ENCODE results near the gene GSTO2. TPM values are rescaled to one million over a fixed set of nuclear protein-coding genes. Genes with fewer than 3 reads are reported as not detected.

Gene GSTO2
- total RNA-seq, 2 experiments from 2014 or later, result 1.3 to 1.6 TPM

DNA sequence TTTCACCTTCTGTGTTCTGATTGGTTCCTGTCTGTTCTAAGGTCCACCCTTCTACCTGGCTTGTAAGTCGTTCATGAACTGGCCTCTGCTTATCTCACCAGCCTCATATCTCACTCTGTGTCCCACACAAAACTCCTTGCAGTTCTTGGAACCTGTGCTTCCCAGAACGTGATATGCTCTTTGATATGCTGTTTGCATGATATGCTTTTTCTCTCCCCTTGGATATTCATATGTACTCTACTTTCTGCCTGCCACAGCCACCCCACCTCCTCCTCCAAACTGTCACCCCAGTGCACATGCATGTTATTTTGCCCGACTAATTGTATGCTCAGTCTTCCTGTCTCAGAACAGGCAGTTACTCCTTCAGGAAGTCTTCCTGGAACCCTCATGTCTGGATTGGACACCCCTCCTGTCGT, 71.1 kb downstream of the GSTO2 start:
- POLR2A ChIA-PET, result no interaction called here

DNA sequence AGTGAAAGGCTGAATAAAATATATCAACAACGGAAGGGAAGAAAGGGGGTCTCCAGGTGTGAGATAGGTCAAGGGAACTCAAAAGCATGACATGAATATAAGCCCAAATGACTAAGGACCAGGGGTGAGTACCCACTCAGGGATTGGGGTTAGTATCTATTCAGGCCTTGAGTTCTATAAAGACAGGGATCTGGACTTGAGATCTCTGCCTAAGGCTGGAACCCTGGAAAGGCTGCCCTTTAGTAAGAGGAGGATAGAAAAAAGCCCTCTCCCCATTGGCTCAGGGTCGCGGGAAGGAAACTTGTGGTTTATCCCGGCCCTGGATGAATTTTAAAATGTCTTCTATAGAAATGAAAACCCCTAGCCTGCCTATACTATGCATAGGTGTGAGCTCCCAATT, 71.7 kb downstream of the GSTO2 start:
- CTCF ChIA-PET, result interaction anchor here (1.1 to 1.6 kb wide), 2 partner anchors 11 to 66 kb away, joined by 3 to 8 read pairs; no protein-coding TSS in a partner anchor
- POLR2A ChIA-PET, result no interaction called here

More for the DNA sequence above, 71.1 kb downstream of the GSTO2 start:
- CTCF ChIA-PET, result interaction anchor here (1.6 to 2.5 kb wide), 3 partner anchors 13 to 48 kb away, joined by 4 to 9 read pairs (median 7); partner anchors contain the start of gene CFAP58

DNA sequence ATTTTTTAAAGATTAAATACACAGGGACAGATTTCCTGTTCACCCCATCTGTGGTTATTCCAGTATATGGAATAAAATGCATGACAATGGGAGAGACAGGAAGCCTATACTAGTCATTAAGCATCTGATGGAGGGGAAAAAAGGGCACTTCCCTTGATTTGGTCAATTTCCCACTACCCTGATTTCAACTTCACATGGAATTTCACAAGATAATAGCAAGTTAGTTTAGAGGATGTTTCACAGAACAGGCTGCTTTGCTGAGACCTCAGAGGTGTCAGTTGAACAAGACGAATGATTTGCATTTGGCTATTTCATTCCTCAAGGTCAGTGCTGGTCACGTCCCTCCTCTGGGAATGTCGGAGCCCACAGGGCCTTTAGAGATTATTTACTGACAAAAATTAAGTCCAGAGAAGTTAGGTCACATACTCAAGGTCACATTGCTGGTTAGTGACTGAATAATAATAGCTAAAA, 74.0 kb downstream of the GSTO2 start:
- ChIA-PET CTCF (interaction anchor here (1.6 kb wide), 1 partner anchor 13 kb away, joined by 3 read pairs; no protein-coding TSS in a partner anchor), POLR2A (no interaction called here)

DNA sequence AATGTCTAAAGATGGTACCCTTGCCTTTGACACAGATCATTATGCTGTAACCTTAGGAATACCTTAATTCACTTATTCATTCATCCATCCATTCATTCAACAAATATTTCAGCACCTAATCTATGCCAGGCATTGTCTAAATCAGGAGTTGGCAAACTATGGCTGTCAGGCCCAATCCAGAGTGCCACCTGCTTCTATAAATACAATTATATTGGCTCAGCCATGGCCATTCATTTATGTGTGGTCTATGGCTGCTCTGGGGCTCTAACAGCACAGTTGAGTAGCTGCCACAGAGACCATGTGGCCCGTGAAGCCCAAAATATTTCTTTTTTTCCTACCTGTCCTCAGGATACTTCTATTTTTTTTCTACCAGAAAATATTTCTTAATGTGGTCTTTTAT, 75.2 kb downstream of the GSTO2 start:
- CTCF ChIA-PET, result no interaction called here
- POLR2A ChIA-PET, result no interaction called here

DNA sequence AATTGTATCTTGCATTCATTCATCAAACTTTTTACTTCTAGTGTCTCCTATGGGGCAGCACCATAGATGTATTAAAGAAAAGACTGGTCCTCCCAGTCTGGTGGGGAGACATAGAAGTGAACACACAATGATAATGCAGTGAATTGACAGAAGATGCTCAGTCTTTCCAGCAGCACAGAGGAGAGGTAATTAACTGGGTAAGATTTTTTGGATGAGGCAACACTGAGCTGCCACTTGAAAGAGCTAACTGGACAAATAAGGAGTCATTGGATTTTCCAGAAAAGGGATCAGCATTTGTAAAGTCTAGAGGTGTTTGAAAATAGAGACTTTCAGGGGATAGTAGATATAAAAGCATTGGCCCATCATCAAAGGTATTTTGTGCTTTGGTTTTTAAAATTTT, 76.5 kb downstream of the GSTO2 start:
- ChIA-PET CTCF (interaction anchor here (1.5 kb wide), 1 partner anchor 54 kb away, joined by 5 read pairs; no protein-coding TSS in a partner anchor), POLR2A (no interaction called here)

DNA sequence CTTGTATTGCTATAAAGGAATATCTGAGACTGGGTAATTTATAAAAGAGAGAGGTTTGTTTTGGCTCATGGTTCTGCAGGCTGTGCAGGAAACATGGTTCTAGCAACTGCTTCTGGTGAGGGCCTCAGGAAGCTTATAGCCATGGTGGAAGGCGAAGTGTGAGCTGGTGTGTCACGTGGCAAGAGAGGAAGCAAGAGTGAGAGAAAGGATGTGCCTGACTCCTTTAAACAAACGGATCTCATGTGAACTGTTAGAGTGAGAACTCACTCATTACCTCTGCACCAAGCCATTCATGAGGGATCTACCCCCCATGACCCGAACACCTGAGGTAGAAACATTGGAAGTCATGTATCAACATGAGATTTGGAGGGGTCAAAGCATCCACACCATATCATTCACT, 77.0 kb downstream of the GSTO2 start:
- ChIA-PET POLR2A (no interaction called here), CTCF (interaction anchor here (0.7 to 1.5 kb wide), 3 partner anchors 16 to 54 kb away, joined by 3 to 5 read pairs (median 3); no protein-coding TSS in a partner anchor)

DNA sequence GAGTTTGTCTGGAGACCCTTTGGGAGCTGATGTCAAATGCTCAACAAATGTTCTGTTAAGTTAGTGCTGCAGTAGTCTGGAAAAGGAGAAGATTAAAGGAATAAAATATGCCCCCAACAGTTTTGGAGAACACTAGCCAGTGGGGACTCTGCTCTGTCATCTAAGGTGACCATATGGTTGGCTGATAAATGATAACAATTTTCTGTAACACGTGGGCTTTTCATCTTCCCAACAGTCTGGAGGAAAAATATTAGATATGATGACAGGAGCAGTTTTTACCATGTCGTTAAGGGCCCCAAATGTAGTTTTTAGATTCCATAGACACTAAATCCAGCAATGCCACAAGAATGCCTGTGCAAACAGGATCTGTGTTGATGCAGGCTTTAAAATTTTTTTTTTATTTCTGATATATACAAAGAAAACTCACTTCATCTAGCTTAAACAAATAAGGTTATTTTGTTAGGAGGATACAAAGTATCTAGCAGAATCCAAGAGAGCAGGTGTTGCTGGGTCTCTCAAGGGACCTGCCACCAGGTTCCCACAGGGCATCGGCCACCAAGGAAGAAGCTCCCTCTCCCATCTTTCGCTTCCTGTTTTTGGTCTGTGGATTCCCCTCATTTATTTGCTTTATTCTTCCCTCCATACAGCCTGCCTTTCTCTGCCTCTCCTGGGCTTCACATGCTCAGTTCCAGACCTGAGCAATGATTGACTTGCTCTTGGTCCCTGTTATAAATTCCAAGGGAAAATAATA, 78.5 kb downstream of the GSTO2 start:
- ChIA-PET POLR2A (interaction anchor here (1.1 kb wide), 1 partner anchor 9 kb away, joined by 3 read pairs; the partner anchor contains the start of gene ITPRIP), CTCF (interaction anchor here (1.0 to 2.8 kb wide), 3 partner anchors 18 to 56 kb away, joined by 3 to 14 read pairs (median 7); no protein-coding TSS in a partner anchor)

DNA sequence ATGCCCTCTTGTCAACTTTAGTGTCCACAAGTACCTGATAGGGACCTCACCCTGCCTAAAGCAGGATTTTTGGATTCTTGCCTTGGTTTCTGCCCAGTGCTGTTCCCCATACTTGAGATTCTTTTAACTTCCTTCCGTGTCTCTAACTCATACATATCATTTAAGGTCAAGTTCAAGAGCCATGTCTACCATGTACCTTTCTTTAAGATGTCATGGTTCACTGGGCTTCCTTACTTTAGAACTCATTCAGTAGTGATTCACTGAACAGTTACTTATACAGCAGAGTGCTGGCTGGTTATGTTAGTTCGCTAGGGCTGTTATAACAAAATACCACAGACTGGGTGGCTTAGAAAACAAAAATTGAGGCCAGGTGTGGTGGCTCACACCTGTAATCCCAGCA, 79.6 kb downstream of the GSTO2 start:
- CTCF ChIA-PET, result interaction anchor here (2.8 to 3.7 kb wide), 2 partner anchors 42 to 57 kb away, joined by 14 to 40 read pairs; no protein-coding TSS in a partner anchor
- POLR2A ChIA-PET, result no interaction called here

DNA sequence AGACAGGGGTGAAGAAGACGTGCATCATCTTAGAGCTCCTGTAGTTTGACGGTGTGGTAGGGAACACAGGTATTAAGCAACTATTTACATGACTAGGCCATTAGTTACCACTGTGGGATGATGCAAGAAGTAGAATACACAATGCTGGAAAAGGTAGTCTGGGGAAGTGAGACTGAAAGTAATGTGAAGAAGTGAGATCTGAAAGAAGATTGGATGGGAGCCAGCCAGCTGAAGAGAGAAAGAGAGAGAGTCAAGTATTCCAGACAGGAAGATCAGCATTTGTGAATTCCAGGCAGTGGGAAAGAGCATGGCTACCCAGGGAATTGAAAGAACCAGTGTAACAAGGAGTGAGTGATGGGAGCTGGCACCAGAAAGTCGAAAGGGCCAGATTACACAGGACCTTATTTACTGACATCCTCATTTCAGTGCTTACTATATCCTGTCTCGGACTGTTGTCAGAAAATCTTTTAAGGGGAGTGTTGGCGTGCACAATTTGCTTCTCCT, 80.7 kb downstream of the GSTO2 start:
- CTCF ChIA-PET, result interaction anchor here (0.6 to 3.7 kb wide), 11 partner anchors 11 to 82 kb away, joined by 3 to 40 read pairs (median 5); partner anchors contain the start of gene ITPRIP
- POLR2A ChIA-PET, result interaction anchor here (0.6 kb wide), 1 partner anchor 44 kb away, joined by 4 read pairs; no protein-coding TSS in a partner anchor

DNA sequence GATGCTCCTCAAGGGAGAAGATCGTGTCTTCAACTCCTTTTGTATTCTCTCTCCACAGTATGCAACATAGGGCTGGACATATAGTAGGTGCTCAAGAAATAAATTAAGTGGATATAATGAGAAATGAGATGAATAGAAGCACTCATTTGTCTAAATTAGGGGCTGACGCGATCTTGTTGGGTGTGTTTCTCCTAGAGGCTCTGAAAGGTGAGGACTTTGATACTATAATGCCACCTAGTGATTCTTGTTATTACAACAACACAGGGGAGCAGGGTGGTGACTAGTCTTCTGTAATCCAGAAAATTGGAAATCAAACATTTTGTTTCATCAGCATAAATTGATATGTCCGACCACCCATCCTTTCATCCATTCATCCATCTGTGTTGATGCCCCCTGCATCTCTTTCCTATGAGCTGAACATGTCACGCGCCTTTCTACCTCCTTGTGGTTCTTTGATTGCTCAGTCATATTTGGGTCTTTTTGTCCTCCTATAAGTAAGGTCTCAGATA, 81.2 kb downstream of the GSTO2 start:
- CTCF ChIA-PET, result interaction anchor here (0.8 to 3.7 kb wide), 13 partner anchors 9 to 82 kb away, joined by 3 to 40 read pairs (median 4); partner anchors contain the start of gene ITPRIP
- POLR2A ChIA-PET, result interaction anchor here (0.5 kb wide), 1 partner anchor 15 kb away, joined by 3 read pairs; no protein-coding TSS in a partner anchor

DNA sequence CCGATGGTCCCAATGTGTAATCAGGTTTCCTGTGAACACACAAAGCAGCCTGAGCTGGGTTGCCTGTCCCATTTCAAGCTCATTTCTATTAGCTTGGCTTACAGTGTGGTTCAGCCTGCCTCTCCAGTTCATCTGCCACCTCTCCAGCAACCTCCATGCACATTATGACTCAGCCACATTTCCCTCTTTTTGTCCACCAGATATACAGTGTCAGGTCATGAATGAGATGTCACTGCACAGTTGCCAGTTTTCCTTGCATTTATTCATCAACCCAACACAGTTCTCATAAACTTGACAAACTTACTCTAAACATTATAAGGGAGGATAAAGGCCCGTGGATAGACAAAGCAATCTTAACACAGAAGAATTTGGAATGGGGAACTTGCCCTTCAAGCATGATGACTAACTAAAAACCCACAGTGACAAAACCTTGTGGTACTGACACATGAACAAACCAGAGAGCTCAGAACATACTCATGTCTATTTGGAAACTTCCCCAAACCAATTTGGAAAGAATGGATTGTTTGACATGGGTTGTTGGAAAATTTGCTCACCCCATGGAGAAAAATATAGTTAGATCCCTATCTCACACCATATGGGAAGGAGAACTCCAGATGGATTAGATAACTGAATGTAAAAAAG, 82.2 kb downstream of the GSTO2 start:
- ChIA-PET POLR2A (interaction anchor here (1.4 to 1.7 kb wide), 3 partner anchors 13 to 82 kb away, joined by 5 to 9 read pairs (median 5); partner anchors contain the start of genes GSTO2 and ITPRIP), CTCF (interaction anchor here (0.8 to 3.7 kb wide), 13 partner anchors 10 to 83 kb away, joined by 3 to 40 read pairs (median 5); partner anchors contain the start of gene ITPRIP)

DNA sequence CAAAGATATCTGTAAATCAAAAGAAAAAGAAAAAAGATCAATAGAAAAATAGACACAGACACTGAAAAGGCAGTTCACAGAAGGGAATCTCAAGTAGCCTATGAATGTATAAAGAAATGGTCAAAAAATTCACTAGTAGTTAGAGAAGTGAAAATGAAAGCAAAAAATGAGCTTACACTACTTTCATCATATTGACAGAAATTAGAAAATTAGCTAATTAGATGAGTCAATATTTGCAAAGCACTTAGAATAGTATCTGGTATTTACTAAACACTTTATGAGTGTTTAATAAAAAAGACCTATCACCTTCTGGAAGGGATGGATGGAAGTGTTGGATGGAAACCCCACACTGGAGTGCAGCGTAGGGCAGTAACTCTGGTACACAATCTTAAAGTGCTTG, 82.9 kb downstream of the GSTO2 start:
- CTCF ChIA-PET, result interaction anchor here (1.1 to 3.7 kb wide), 10 partner anchors 11 to 84 kb away, joined by 3 to 40 read pairs (median 7); partner anchors contain the start of gene ITPRIP
- POLR2A ChIA-PET, result interaction anchor here (1.4 to 1.7 kb wide), 3 partner anchors 14 to 82 kb away, joined by 5 to 9 read pairs (median 5); partner anchors contain the start of genes GSTO2 and ITPRIP

DNA sequence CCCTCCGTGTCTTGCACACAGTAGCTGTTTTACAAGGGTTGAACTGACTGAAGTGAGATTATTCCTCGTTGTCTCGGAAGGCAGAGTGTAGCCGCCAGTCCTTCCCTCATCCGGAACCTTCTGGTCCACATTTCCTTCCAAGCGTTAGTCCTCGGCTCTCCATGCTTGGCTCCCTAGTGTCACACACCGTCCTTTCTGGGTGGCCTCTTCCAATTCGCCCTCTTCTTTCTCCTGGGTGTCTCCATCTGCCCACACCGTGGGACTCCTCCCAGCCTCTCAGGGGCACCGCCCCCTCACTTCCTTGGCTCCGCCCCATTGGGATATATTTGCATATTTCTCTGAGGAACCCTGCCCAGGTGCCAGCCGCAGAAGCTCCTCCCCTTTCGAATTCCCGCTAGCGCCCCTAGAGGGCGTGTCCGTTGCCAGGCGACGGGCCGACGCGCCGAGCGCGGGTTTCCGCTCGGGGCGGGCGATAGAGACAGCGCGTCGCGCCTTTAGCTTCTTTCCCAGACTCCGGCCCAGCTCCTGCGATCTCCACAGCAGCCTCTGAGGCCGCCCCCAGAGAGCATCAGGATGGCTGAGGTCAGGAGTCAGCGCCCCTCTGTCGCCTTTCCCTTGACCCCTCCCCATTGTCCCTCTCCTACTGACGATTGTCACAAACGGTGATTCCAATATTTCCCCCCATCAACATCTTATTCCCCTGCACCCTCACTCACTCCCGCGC, 84.5 kb downstream of the GSTO2 start, which contains the start of gene CFAP58:
TSS of gene CFAP58 (plus strand) at position 509 of the 724 bp plus-strand sequence. CDS start at position 574, 65 bp downstream.
- ChIA-PET POLR2A (interaction anchor here (0.8 kb wide), 1 partner anchor 15 kb away, joined by 6 read pairs; the partner anchor contains the start of gene ITPRIP), CTCF (interaction anchor here (0.7 to 2.7 kb wide), 10 partner anchors 15 to 91 kb away, joined by 3 to 21 read pairs (median 6); partner anchors contain the start of gene ITPRIP)

Other genes with a start within 250 kb of the GSTO2 start
- gene COL17A1, start 183.3 kb upstream of the GSTO2 start, total RNA-seq, result not detected
- gene SFR1, start 147.0 kb upstream of the GSTO2 start, total RNA-seq, result 10 to 100 TPM; 13.5 to 15.2 TPM
- not detected for gene CFAP43, start 36.8 kb upstream of the GSTO2 start, total RNA-seq
- gene GSTO1, start 14.3 kb upstream of the GSTO2 start, total RNA-seq, result 100 to 1,000 TPM; 133 to 138 TPM
- 10 to 100 TPM; 15.8 to 16.1 TPM for gene ITPRIP, start 69.3 kb downstream of the GSTO2 start, total RNA-seq
- under 1 TPM; 0.21 to 0.23 TPM for gene CFAP58, start 84.6 kb downstream of the GSTO2 start, total RNA-seq